Activated effector memory CD4-positive, alpha-beta T cell treated with Interleukin-2 at 50 U/mL for 16 hours (primary cell): Measurements from ENCODE around the gene ITGB1BP1.

Experiments
- DNase-seq: peaks from one replicate; pipeline ENCODE4 v3.0.0-alpha.2; 2020

The ITGB1BP1 gene

DNA sequence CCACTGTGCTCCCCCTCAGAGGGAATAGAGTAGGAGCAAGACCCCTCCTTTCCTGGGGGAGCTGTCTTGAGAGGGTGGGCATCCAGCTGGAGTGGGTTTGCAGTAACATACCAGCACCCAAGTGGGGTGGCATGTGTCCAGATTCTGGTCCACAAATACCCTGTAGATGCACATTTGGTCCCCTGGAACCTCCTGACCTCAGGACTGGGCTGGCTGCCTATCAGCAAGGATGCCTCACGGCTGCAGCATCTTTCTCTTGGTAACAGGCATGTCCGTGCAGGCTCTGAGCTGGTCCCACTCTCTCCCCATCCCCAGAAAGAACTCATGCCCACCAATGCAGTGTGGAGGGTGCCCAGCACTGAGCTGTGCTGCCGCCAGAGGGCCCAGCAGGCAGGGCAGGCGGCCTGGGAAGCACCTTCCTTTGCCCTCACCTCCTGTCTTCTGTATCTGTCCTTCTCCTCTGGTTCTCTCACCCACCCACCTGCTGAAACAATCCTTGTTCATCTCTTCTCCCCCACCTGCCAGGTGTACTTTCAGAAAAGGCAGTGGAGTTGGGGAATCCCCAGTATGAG is 47.4 kb downstream of the ITGB1BP1 start:
- no peak for DNase-seq

DNA sequence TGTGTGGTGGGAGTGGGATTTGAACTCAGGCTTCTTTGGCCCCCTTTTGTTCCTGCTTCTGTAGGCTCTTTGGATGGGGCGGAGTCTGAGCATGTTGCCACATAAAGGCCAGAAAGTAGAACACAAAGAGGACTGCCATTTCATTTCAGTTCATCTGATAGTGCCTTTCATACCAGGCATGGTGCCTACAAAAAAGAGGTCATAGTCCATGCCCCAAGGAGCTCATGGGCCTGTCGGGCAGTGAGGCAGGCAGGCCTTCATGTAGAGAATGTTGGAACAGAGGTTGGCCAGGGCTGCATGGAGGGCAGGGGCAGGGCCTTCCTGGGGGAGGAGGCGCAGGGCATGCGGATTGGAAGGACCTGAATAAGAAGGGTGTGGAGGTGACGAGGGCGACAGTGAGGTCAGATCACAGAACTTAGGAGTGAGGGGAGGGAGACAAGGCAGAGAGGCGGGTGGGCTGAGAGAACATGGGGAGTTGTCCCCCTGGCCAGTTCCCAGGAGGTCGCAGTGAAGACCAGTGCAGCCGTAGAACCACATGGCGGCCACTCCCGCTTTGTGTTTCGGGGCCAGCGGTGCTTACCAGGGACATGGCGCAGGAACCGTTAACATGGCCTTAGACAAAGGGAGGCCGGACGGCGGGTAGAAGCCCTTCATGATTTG is 49.1 kb downstream of the ITGB1BP1 start:
- DNase-seq = no peak

DNA sequence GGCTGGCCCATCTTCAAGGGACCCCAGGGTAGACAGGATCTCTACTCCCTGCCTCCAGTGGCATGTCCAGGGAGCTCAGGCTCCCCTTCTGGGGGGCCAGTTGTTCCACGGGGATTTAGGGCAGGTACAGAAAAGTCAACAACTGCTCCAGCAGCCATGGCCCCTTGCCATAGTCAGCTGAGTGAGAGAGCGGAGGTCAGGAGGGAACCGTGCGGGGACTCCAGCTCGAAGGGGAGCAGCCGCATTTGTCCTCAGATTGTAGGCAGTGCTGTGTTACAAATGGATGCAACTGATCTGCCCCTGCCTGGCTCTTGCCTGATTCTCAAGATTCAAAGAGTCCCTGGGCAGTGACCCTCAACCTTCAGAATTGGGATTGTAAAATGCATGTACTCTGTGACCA is 49.9 kb downstream of the ITGB1BP1 start:
- no peak for DNase-seq

DNA sequence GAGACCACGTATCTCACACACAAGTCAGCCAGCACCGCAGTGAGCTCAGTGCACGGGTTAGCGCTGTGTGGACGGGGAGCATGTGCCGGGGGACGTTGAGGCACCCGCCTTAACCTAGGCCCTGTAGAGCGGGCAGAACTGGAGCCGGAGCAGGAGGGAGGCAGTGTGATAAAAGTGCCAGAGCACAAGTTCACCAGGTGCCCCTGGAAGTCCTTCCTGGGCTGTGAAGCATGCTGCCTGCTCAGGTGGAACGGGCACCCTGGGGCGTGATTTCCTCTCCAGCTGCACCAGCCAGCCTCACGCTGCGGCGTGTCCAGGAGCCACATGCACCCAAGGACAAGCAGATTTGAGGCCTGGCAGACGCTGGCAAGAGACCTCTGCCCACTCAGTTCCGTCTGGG is 50.3 kb downstream of the ITGB1BP1 start:
- DNase-seq = no peak

DNA sequence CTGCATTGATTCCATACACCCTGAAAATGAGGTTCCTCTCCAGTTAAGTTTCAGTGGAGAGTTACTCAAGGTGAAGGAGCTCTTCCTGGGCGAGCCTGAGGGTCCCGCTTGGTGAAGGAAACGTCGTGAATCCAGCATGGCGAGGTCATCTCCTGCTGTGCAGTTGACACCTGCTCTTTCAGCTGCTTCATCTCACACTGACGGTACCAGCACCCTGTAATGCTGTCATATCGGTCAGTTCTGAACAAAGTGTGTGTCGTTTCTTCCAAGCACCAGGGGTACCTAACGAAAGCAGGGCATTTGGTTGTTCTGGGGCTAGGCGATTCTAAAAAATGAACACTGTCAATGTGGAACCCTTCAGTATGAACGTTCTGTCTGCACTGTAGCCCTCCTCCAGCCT is 52.6 kb downstream of the ITGB1BP1 start:
- no peak for DNase-seq

DNA sequence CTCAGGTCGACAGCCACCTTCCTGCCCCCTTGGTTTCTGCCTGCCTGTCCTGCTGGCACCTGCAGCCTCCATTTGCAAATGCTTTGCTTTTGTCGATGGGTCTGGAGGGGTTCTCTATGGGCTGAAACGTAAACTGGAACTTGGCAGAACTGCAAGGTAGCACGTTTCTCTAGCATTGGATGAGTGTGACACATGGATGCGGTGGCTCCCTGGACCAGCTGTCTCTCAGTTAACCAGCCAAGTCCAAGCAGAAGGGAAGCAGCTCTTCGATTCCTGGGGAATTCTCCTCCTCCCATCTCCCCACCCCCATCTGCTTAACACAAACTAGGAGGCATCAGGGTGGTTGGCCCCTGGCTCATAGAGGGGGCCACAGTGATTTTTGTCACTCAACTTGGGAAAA is 57.3 kb downstream of the ITGB1BP1 start:
- no peak for DNase-seq

DNA sequence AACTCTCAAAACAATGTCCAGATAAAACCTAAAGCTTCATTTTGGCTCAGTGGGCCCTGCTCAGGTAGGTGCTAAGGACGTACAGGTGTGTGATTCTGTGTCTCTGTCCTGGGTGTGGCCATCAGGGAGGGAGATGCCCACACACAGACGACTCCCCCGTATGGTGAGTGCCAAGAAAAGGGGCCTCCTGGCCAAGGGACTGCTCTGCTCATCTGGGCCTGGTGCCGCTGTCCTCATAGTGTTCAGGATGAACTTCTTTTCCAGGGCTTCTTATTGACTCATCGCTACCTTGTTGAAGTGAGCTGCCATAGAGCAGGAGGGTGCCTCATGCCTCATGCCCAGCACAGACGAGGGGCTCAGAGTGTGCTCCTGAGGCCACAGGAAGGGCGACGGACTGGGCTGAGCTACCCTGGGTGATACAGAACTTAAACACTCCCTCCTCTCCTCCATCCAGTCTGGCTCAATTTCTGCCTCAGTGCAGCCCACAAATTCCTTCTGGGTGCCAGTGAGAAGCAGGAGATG is 57.8 kb downstream of the ITGB1BP1 start:
- no peak for DNase-seq

DNA sequence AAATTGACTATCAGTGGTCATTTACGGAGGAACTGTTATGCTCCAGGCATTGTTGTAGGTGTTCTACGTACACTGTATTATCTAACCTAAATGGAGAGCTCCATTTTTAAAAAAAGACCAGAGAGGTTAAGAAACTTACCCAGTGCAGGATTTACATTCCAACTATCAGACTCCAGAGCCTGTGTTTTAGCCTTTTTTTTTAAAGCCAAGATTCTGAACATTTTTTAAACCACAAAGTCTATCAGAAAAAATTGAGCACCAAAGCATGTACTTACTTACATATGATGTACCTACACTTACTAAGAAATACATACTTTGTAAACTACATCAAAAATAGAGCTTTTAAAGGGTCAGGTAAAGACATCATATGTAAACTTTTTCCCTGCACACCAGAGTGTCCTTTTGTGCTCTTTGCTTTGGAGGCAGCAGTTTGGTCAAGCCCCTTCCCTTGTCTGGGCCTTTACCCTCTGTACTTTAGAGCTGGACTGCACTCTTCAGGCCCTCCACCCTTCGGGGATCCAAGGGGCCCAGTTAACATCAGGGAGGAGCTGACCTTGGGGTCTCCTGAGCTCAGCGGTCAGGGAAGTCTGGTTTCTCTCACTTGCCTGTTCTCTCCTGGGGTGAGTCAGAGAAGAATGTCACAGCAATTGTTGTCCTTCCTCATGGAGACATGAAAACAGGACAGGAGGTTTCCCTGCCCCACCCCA is 58.4 kb downstream of the ITGB1BP1 start:
- DNase-seq = no peak

DNA sequence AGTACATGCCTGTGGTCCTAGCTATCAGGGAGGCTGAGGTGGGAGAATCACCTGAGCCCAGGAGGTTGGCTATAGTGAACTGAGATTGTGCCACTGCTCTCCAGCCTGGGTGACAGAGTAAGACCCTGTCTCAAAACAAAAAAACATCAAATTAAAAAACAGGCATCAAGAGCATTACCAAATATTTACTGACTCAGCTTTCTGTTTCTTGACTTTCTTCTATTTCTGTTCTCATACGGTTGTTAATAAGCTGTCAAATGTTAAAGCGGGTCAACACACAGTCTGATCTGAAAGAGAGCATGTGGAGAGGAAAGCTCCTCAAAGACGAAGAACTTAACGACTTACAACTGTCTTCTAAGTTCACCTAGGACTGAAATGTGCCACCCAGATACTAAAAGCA is 59.0 kb downstream of the ITGB1BP1 start:
- DNase-seq = no peak

DNA sequence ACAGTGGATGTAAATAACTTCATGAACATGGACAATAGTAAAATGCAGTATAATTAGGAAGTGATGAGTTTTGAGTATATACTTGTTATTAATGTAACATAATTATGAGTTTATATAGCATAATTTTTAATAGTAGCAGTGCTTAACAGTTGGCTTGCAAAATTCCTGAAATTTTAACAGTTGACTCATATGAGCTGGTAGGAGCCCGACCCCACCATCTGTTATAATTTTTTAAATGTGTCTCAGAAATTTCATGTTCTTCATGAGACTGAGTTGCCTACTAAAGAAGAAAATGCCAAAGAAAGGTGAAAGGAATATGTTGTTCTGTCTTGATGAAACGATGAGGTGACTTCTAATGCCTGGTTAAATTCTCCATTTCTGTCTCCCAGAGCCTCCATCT is 62.6 kb downstream of the ITGB1BP1 start:
- no peak for DNase-seq

DNA sequence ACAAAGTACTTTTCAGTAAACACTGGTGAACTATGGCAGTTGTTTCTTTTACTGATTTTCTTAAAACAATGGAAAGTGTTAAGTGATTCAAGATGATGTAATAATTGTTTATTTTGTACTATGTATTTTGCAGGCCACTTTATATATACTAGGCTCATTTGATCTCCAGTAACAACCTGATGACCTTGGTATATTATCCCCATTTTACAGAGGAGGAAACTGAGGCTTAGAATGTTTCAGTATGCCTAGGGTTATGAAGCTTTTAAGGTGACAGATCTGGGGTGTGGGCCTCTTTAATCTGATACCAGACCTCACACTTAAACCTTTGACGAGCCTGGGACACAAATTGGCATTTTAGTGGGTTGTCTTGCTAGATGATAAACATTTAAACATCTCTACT is 63.2 kb downstream of the ITGB1BP1 start:
- no peak for DNase-seq

DNA sequence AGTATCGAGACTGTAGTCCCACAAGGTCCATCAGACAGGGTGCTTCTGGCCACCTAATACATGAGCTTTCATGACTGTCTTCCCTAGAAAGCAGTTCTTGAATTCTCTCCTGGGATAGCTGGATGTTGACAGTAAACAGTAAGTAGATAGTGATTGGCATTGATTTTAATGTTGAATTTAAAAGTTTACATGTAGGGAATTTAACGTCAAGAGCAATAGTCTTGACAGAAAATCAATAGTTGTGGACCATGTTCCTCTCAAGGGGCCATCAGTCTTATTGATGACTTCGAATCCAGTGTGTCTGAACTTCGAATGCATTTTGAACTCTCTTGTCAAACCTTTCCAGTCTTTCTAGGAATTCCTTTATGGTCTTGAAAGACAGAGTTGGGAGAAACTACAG is 63.9 kb downstream of the ITGB1BP1 start:
- no peak for DNase-seq

DNA sequence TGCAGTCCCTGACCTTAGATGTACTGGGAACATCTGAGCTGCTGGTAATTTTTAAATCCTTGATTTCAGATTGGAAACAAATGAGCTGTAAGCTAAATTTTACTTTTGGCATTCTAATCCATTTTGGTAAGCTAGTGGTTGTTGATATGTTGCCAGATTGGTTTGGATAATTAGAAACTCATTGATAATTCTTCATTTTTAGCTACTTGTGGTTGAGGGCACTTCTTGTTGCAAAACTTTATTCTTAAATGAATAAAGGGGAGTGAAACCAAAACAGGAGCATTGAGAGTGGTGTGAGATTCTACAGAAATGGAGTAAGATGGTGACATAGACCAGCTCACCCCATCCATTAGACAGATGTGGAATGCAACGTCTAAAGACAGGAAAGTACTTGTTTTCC is 64.5 kb downstream of the ITGB1BP1 start:
- DNase-seq = no peak

DNA sequence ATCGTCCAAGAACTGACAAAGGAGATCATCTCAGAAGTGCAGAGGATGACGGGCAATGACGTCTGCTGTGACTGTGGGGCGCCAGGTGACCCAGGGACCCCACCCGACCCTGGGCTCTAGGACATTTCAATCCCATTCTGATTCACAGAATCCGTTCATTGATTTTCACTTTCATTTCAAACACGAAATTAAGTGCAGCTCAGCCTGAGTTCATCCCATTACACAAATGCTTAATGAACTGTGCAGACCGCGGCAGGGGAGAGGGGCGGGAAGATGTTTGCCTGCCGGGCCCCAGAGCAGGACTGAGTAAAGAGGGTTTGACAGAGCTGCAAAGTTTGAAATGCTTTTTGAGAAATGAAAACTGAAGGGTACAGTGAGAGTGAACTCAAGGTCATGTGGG is 67.1 kb downstream of the ITGB1BP1 start:
- DNase-seq = no peak

DNA sequence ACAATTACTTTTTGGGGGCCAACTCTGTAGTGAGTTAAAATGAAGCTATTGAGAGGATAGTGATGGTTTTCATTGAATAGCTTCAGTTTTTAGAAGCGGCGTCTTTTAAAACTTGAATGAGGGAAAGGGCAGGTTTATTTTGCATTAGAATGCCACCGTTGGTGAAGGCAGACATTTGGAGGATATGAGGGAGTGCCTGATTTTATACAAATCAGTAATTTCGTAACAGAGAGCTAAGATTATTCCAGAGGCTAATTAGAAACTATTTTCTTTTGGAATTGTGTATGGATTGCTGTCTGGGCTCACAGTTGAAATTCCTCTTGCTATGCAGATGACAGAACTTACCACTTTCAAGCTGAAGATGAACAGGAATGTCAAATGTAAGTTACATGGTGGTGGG is 67.6 kb downstream of the ITGB1BP1 start:
- DNase-seq = no peak

DNA sequence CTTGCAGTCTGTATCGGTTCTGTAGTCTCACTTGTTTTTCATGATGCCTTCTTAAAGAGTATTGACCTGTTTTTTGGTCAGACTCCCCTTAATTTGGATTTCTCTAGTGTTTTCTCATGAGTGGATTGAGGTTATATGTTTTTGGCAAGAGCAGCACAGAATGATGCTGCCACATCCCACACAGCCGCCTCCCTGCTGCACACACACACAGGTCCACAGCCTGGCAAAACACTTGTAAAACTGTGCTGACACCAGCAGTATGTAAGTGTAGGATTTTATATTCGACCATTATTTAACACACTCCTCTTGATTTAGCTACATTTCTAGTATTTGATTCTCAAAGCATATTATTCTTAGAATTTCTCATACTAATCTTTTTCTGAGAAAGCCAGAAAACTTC is 68.1 kb downstream of the ITGB1BP1 start:
- DNase-seq = no peak

DNA sequence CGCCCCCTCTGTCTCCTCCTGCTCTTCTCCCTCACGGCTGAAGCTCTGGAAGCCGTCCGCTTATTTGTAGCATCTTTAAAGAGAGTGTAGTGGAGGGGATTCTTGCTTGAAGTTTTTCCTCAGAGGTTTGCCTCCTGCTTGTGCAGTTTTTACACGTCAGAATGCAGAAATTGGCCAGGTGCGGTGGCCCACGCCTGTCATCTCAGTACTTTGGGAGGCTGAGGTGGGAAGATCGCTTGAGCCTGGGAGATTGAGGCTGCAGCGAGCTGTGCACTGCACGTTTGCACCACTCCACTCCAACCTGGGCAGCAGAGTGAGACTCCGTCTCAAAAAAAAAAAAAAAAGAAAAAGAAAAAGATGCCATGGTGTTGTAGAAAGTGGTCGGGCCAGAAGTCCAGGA is 69.0 kb downstream of the ITGB1BP1 start:
- no peak for DNase-seq
